Uterus (tissue), 4 donors: ENCODE results near the gene CPN1. TPM values are rescaled to one million over a fixed set of nuclear protein-coding genes. Genes with fewer than 3 reads are reported as not detected.

Experiments
- DNase-seq, 2 donors: peaks; one replicate each; pipeline ENCODE4 v3.0.0-alpha.2; 2019 to 2020
- H3K27ac ChIP-seq, 2 donors: fragments of 200-600 bp; sonication (generic); 1 replicate in 1 of 2; 2 replicates in 1 of 2; pipeline ENCODE4 v1.5.1; 2016 to 2018
- H3K27me3 ChIP-seq, 2 donors: fragments of 200-600 bp; sonication (generic); one replicate each; pipeline ENCODE4 v1.5.1; 2018 to 2019; ENCODE audit warnings: control low read depth in 1 of 2
- H3K36me3 ChIP-seq, 2 donors: fragments of 200-600 bp; sonication (generic); one replicate each; pipeline ENCODE4 v1.5.1; 2019; ENCODE audit warnings: control low read depth in 1 of 2
- H3K4me1 ChIP-seq, 2 donors: fragments of 200-600 bp; sonication (generic); one replicate each; pipeline ENCODE4 v1.5.1; 2018 to 2019; ENCODE audit warnings: control low read depth in 1 of 2
- H3K4me3 ChIP-seq, 2 donors: fragments of 200-600 bp; sonication (generic); 1 replicate in 1 of 2; 2 replicates in 1 of 2; pipeline ENCODE4 v1.5.1; 2018 to 2019; ENCODE audit warnings: mild to moderate bottlenecking in 1 of 2
- H3K9me3 ChIP-seq, 2 donors: fragments of 200-600 bp; sonication (generic); one replicate each; pipeline ENCODE4 v1.5.1; 2019; ENCODE audit warnings: control low read depth in 1 of 2
- POLR2A ChIP-seq, 2 donors: fragments of 450-650 bp; IDR thresholded peaks; one replicate each; pipeline ENCODE4 v1.6.1; 2016; ENCODE audit warnings: antibody characterized with exemption in 2 of 2, mild to moderate bottlenecking in 1 of 2, moderate library complexity in 1 of 2
- intact Hi-C: fragments of 100-400 bp; cut with DNase I; formaldehyde crosslinking; loops from one replicate; pipeline ENCODE4 v1.15.1; 2023; ENCODE audit warnings: low total_unique reads
- total RNA-seq, 4 donors: library from RNA; depleted of rRNA in 3 of 4; stranded (reverse); fragments of >200 nt in 3 of 4; gene quantifications; one replicate each; pipeline versions ENCODE4 v1.1.0 to v1.2.4, GENCODE V29; 2014 to 2023
- TF ChIP-seq, protein P1 (sequence below), 4 experiments: fragments of 200-600 bp in 2 of 4; fragments of 450-650 bp in 2 of 4; sonication (generic) in 2 of 4; IDR thresholded peaks; one replicate each; pipeline ENCODE4 v1.5.1; 2016 to 2019; ENCODE audit warnings: antibody characterized with exemption in 4 of 4, mild to moderate bottlenecking in 2 of 4, moderate library complexity in 1 of 4
- donor health status: DM: yes; HTN: yes; CAD: no.

Gene CPN1
- total RNA-seq, 4 donors from 2014 or later = not detected

DNA sequence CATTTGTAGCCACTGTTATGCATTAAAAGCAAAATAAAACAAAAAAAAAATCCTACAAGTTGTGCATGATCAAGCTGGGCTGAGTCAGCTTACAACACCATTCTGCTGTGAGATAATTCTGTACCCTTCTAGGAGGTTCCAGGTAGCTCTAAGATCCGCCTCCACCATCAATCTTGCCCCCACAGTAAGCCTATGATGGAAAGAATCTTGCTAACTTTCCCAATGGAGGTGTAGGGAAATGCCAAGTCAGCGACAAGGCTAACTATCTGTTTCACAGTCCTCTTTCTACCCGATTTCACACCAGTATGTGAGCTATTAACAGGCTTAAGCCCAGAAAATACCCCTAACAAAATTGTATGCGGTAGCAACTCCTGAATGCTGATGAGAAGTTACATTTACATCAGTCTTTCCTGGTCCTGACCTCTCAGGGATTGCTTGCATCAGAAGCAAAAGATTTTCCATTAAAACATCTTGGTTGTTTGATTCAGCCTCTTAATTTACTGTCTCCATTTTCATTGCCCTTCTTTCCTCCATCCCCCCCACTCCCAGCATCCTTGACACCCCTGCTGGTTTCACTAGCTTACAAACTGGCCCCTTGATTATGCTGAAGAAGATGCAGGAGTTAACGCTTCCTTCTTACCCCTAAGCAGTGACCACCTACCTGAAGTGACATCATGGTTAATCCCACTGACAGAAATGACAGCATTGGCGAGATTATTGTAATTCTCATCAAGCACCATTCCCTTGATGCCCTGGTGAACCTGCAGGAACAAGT is 27.8 kb downstream of the CPN1 start:
- TF ChIP-seq POLR2A (IDR thresholded peaks at IDR 0.05) = no peak
- TF ChIP-seq, protein P1, sequence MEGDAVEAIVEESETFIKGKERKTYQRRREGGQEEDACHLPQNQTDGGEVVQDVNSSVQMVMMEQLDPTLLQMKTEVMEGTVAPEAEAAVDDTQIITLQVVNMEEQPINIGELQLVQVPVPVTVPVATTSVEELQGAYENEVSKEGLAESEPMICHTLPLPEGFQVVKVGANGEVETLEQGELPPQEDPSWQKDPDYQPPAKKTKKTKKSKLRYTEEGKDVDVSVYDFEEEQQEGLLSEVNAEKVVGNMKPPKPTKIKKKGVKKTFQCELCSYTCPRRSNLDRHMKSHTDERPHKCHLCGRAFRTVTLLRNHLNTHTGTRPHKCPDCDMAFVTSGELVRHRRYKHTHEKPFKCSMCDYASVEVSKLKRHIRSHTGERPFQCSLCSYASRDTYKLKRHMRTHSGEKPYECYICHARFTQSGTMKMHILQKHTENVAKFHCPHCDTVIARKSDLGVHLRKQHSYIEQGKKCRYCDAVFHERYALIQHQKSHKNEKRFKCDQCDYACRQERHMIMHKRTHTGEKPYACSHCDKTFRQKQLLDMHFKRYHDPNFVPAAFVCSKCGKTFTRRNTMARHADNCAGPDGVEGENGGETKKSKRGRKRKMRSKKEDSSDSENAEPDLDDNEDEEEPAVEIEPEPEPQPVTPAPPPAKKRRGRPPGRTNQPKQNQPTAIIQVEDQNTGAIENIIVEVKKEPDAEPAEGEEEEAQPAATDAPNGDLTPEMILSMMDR (IDR thresholded peaks at IDR 0.05) = no peak
- Histone ChIP-seq H3K4me3 (no peak overlapping the region), H3K36me3 (no peaks in the 10 kb centered on the region), H3K9me3 (peaks cover 0 to 4% of the 10 kb centered on the region in 2 donors), H3K4me1 (no peaks in the 10 kb centered on the region), H3K27ac (no peak overlapping the region), H3K27me3 (no peaks in the 10 kb centered on the region)
- DNase-seq = no peak
- intact Hi-C loops = no loop called here

DNA sequence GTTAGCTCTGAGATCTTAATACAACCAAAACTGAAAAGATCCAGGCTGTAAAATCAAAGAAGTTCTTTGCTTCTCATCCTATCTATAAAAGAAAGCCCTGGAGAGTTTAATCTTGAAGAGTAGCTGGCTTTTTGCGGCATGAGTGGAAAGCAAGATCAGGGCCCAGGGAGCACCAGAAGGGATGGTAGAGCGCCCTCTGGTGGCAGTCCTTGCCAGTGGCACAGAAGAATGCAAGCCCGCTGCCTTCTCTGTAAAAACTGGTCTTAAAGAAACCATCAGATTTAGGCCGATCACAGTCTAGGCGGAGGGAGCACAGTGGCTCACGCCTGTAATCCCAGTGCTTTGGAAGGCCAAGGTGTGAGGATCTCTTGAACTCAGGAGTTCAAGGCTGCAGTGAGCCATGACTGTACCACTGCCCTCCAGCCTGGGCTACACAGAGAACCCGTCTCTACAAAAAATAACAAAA is 35.6 kb downstream of the CPN1 start:
- intact Hi-C loops = loop anchor here (5.0 kb wide), 1 partner anchor 199 kb away; no protein-coding TSS in a partner anchor
- peak; percentile 86 to 88 for DNase-seq
- Histone ChIP-seq H3K9me3 (no peaks in the 10 kb centered on the region), H3K4me3 (no peak overlapping the region), H3K27ac (peak overlapping the region; percentile 36 to 54), H3K4me1 (no peaks in the 10 kb centered on the region), H3K36me3 (no peaks in the 10 kb centered on the region), H3K27me3 (no peaks in the 10 kb centered on the region)
- TF ChIP-seq, protein P1 (IDR thresholded peaks at IDR 0.05) = peak; percentile 84 to 94 (median 91)
- no peak for TF ChIP-seq POLR2A (IDR thresholded peaks at IDR 0.05)

DNA sequence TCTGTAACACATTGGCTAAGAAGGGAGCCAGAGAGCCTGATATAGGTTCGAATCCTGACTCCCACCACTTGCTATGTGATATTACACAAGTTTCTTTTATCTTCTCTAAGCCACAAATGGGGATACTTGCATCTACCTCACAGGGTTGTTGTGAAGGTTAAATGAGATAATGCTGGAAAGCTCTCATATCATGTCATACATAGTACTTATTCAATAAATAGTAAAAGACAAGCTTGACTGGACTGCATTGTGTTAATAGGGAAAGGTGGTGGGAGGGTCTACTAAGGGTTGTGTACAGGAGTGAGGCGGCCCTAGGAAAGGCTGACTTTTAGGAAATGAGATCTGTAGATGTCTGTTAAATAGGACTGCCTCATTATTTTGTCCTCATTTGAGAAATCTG is 36.1 kb downstream of the CPN1 start:
- no peak for TF ChIP-seq POLR2A (IDR thresholded peaks at IDR 0.05)
- TF ChIP-seq, protein P1 (IDR thresholded peaks at IDR 0.05) = no peak
- peak overlapping the region; percentile 36 to 54 for H3K27ac ChIP-seq
- no peaks in the 10 kb centered on the region for H3K4me1 ChIP-seq
- H3K27me3 ChIP-seq = no peaks in the 10 kb centered on the region
- intact Hi-C loops = loop anchor here (5.0 kb wide), 1 partner anchor 198 kb away; no protein-coding TSS in a partner anchor
- no peaks in the 10 kb centered on the region for H3K9me3 ChIP-seq
- H3K4me3 ChIP-seq = no peak overlapping the region
- no peak for DNase-seq
- no peaks in the 10 kb centered on the region for H3K36me3 ChIP-seq

DNA sequence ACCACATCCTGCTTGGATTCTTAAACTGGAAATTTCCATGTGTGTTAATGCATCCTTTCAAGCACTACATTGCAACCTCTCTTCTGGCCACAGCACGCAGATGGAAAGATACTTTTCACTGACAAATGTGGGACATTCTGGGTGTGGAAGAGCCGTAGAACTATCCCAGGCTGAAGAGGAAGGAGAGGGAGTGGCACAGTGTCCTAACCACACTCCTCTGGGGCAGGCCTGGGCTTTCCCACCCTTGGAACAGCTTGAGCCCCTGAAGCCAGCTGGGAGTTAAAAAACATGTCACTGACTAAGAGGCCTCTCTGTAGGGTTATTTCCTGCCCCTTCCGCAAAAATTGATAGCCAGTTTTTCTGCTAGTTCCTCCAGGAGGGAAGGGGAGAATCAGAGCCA is 37.9 kb downstream of the CPN1 start:
- Histone ChIP-seq H3K9me3 (no peaks in the 10 kb centered on the region), H3K36me3 (no peaks in the 10 kb centered on the region), H3K4me1 (no peaks in the 10 kb centered on the region), H3K27ac (peak overlapping the region; percentile 46 to 59), H3K4me3 (no peak overlapping the region), H3K27me3 (no peaks in the 10 kb centered on the region)
- TF ChIP-seq POLR2A (IDR thresholded peaks at IDR 0.05) = no peak
- TF ChIP-seq, protein P1 (IDR thresholded peaks at IDR 0.05) = no peak
- intact Hi-C loops = no loop called here
- peak; percentile 23 to 32 for DNase-seq

DNA sequence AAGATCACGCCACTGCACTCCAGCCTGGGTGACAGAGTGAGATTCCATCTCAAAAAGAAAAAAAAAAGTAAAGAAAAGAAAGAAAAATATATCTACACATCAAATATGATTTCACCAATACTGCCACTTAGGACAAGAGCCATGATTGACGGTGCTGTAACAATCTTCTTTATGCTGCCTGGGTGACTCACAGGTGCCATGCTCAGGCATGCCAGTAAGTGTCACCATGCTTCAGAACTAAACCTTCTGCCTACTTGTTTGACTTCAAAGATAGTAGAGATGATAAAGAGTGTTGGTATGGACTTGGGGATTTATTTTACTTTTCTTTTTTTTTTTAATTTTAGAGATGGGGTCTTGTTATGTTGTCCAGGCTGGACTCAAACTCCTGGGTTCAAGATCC is 38.3 kb downstream of the CPN1 start:
- TF ChIP-seq, protein P1 (IDR thresholded peaks at IDR 0.05) = no peak
- no peak for TF ChIP-seq POLR2A (IDR thresholded peaks at IDR 0.05)
- no peak overlapping the region for H3K4me3 ChIP-seq
- H3K27ac ChIP-seq = peak overlapping the region; percentile 46 to 59
- H3K27me3 ChIP-seq = no peaks in the 10 kb centered on the region
- no peaks in the 10 kb centered on the region for H3K9me3 ChIP-seq
- intact Hi-C loops = no loop called here
- DNase-seq = no peak
- no peaks in the 10 kb centered on the region for H3K4me1 ChIP-seq
- H3K36me3 ChIP-seq = no peaks in the 10 kb centered on the region
